ENCODE results near the gene RBKS. TPM values are rescaled to one million over a fixed set of nuclear protein-coding genes. Genes with fewer than 3 reads are reported as not detected.
A peak's percentile ranks its signal among the peaks of the same experiment; 100 is the strongest.

The RBKS gene
- total and polyA plus RNA-seq, 2 of the 13 experiments (the other 11 are each of a cell fraction or from before 2014, with no cell fraction given): 7.7 to 8.3 TPM

DNA sequence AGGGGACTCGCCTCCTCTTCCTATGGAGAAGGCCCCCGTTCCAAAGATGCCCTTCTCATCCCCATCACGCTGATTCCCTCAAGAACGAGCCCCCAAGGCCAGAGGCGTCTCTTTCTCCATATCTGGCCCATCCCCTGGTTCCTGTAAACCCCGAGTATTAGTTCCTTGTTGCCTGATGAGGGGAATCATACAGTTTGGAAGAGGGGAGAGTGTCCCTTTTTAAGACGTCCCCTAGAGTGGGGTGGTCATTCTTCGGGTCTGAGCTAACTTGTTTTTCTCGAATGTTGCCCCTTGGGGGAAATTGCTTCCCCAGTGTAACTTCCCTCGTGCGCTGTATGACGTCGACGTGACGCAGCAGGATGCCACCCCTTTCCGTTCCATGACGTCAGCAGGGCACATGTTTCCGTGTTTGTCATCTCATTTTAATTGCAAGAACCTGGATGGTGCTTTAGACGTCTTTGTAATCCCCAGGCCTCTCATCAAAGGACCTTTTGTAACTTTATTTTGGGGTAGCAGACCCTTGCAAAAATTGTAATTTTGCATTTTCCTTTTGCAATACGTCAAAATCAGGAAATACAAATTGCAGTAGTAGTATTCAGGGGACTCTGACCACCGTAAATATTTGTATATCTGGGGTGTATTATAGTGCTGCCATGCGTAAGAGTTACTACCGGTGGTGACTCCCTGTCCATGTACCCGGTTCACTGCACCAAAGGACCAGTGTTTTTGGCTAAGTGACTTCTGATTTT, 911 bp upstream of the RBKS start (continued):
- TF ChIP-seq JUNB (CRISPR knock-in tag; IDR thresholded peaks at IDR 0.05; ENCODE audit: borderline replicate concordance): no peak
- TF ChIP-seq FOSL2 (CRISPR knock-in tag; IDR thresholded peaks at IDR 0.05): peak; percentile 30
- TF ChIP-seq ATF7 (IDR thresholded peaks at IDR 0.05): peak; percentile 94
- peak; percentile 61; the same call in 1 of the 2 replicates for TF ChIP-seq ATF7 (CRISPR knock-in tag; IDR thresholded peaks at IDR 0.05)
- TF ChIP-seq, protein P1, sequence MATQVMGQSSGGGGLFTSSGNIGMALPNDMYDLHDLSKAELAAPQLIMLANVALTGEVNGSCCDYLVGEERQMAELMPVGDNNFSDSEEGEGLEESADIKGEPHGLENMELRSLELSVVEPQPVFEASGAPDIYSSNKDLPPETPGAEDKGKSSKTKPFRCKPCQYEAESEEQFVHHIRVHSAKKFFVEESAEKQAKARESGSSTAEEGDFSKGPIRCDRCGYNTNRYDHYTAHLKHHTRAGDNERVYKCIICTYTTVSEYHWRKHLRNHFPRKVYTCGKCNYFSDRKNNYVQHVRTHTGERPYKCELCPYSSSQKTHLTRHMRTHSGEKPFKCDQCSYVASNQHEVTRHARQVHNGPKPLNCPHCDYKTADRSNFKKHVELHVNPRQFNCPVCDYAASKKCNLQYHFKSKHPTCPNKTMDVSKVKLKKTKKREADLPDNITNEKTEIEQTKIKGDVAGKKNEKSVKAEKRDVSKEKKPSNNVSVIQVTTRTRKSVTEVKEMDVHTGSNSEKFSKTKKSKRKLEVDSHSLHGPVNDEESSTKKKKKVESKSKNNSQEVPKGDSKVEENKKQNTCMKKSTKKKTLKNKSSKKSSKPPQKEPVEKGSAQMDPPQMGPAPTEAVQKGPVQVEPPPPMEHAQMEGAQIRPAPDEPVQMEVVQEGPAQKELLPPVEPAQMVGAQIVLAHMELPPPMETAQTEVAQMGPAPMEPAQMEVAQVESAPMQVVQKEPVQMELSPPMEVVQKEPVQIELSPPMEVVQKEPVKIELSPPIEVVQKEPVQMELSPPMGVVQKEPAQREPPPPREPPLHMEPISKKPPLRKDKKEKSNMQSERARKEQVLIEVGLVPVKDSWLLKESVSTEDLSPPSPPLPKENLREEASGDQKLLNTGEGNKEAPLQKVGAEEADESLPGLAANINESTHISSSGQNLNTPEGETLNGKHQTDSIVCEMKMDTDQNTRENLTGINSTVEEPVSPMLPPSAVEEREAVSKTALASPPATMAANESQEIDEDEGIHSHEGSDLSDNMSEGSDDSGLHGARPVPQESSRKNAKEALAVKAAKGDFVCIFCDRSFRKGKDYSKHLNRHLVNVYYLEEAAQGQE (IDR thresholded peaks at IDR 0.05; ENCODE audit: borderline replicate concordance in 1 of 2, low read depth in 1 of 2, low read length in 2 of 2): no peak
- TF ChIP-seq FLYWCH1 (CRISPR knock-in tag; IDR thresholded peaks at IDR 0.05): no peak
- no peak for TF ChIP-seq KLF12 (CRISPR knock-in tag; IDR thresholded peaks at IDR 0.05; ENCODE audit: borderline replicate concordance)
- no peak for TF ChIP-seq ZNF558 (CRISPR knock-in tag; IDR thresholded peaks at IDR 0.05; ENCODE audit: borderline replicate concordance)
- no peak for TF ChIP-seq GATAD1 (CRISPR knock-in tag; IDR thresholded peaks at IDR 0.05)
- TF ChIP-seq, protein P2, sequence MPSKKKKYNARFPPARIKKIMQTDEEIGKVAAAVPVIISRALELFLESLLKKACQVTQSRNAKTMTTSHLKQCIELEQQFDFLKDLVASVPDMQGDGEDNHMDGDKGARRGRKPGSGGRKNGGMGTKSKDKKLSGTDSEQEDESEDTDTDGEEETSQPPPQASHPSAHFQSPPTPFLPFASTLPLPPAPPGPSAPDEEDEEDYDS (CRISPR knock-in tag; IDR thresholded peaks at IDR 0.05): no peak
- no peak for TF ChIP-seq GLI4 (CRISPR knock-in tag; IDR thresholded peaks at IDR 0.05; ENCODE audit: borderline replicate concordance)
- TF ChIP-seq NR2C2 (CRISPR knock-in tag; IDR thresholded peaks at IDR 0.05; ENCODE audit: borderline replicate concordance): no peak
- TF ChIP-seq, protein P3, sequence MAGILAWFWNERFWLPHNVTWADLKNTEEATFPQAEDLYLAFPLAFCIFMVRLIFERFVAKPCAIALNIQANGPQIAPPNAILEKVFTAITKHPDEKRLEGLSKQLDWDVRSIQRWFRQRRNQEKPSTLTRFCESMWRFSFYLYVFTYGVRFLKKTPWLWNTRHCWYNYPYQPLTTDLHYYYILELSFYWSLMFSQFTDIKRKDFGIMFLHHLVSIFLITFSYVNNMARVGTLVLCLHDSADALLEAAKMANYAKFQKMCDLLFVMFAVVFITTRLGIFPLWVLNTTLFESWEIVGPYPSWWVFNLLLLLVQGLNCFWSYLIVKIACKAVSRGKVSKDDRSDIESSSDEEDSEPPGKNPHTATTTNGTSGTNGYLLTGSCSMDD (CRISPR knock-in tag; IDR thresholded peaks at IDR 0.05): no peak
- TF ChIP-seq ZSCAN31 (CRISPR knock-in tag; IDR thresholded peaks at IDR 0.05; ENCODE audit: low read depth): no peak
- no peak for TF ChIP-seq GPN1 (CRISPR knock-in tag; IDR thresholded peaks at IDR 0.05; ENCODE audit: borderline replicate concordance)
- TF ChIP-seq ZNF737 (CRISPR knock-in tag; IDR thresholded peaks at IDR 0.05; ENCODE audit: borderline replicate concordance): no peak
- TF ChIP-seq, protein P4, sequence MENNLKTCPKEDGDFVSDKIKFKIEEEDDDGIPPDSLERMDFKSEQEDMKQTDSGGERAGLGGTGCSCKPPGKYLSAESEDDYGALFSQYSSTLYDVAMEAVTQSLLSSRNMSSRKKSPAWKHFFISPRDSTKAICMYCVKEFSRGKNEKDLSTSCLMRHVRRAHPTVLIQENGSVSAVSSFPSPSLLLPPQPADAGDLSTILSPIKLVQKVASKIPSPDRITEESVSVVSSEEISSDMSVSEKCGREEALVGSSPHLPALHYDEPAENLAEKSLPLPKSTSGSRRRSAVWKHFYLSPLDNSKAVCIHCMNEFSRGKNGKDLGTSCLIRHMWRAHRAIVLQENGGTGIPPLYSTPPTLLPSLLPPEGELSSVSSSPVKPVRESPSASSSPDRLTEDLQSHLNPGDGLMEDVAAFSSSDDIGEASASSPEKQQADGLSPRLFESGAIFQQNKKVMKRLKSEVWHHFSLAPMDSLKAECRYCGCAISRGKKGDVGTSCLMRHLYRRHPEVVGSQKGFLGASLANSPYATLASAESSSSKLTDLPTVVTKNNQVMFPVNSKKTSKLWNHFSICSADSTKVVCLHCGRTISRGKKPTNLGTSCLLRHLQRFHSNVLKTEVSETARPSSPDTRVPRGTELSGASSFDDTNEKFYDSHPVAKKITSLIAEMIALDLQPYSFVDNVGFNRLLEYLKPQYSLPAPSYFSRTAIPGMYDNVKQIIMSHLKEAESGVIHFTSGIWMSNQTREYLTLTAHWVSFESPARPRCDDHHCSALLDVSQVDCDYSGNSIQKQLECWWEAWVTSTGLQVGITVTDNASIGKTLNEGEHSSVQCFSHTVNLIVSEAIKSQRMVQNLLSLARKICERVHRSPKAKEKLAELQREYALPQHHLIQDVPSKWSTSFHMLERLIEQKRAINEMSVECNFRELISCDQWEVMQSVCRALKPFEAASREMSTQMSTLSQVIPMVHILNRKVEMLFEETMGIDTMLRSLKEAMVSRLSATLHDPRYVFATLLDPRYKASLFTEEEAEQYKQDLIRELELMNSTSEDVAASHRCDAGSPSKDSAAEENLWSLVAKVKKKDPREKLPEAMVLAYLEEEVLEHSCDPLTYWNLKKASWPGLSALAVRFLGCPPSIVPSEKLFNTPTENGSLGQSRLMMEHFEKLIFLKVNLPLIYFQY (CRISPR knock-in tag; IDR thresholded peaks at IDR 0.05; ENCODE audit: borderline replicate concordance): no peak
- TF ChIP-seq, protein P5, sequence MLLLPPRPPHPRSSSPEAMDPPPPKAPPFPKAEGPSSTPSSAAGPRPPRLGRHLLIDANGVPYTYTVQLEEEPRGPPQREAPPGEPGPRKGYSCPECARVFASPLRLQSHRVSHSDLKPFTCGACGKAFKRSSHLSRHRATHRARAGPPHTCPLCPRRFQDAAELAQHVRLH (CRISPR knock-in tag; IDR thresholded peaks at IDR 0.05; ENCODE audit: borderline replicate concordance, low read depth): no peak; the same call in 1 of the 2 replicates

Measured in HepG2 (cell line).